Measurements from ENCODE around the gene SPIN1. TPM values are rescaled to one million over a fixed set of nuclear protein-coding genes. Genes with fewer than 3 reads are reported as not detected.
"Not testable (repeated sequence)": the region's sequence is repeated elsewhere in the genome, so short reads cannot be mapped to it uniquely, and the experiment has no call there.

SPIN1 gene
- 91.1 and 105 TPM in 2 replicates for total RNA-seq (2014; rRNA removed; shearing (Covaris generic))

- peak; percentile 60 to 74 for DNase-seq (ENCODE audit: low read depth in 1 of 2, low spot score in 2 of 2)
- Histone ChIP-seq H3K36me3 (peaks cover 45% of the 10 kb centered on the region), H3K4me1 (replicated peaks) (peaks cover 25% of the 10 kb centered on the region), H3K9me3 (replicated peaks) (no peaks in the 10 kb centered on the region), H3K27ac (peak within 1 kb of the TSS; percentile 94), H3K27me3 (replicated peaks) (no peaks in the 10 kb centered on the region), H3K4me3 (peak within 1 kb of the TSS; percentile 98)
Measured at GRCh38 chr9:88388203-88388885, at the start of gene SPIN1. SPIN1 (plus strand) TSS chr9:88388444; CDS start chr9:88426540, 38,096 bp downstream.

- no peaks in the 10 kb centered on the region for H3K27me3 ChIP-seq (replicated peaks)
- H3K4me3 ChIP-seq = no peak overlapping the region
- H3K36me3 ChIP-seq = no peaks in the 10 kb centered on the region
- H3K27ac ChIP-seq = no peak overlapping the region
- peaks cover 26% of the 10 kb centered on the region for H3K4me1 ChIP-seq (replicated peaks)
- no peak for DNase-seq (ENCODE audit: low read depth in 1 of 2, low spot score in 2 of 2)
- H3K9me3 ChIP-seq (replicated peaks) = no peaks in the 10 kb centered on the region
Measured at GRCh38 chr9:88339317-88339716, 48.9 kb upstream of the SPIN1 start.

- Histone ChIP-seq H3K9me3 (replicated peaks) (no peaks in the 10 kb centered on the region), H3K4me3 (no peak overlapping the region), H3K27ac (peak overlapping the region; percentile 48), H3K27me3 (replicated peaks) (no peaks in the 10 kb centered on the region), H3K4me1 (replicated peaks) (peaks cover 26% of the 10 kb centered on the region), H3K36me3 (no peaks in the 10 kb centered on the region)
- DNase-seq (ENCODE audit: low read depth in 1 of 2, low spot score in 2 of 2) = peak; percentile 54 to 70
Measured at GRCh38 chr9:88342246-88342645, 46.0 kb upstream of the SPIN1 start.

- DNase-seq (ENCODE audit: low read depth in 1 of 2, low spot score in 2 of 2) = no peak
- Histone ChIP-seq H3K9me3 (replicated peaks) (no peaks in the 10 kb centered on the region), H3K27me3 (replicated peaks) (no peaks in the 10 kb centered on the region), H3K4me3 (no peak overlapping the region), H3K4me1 (replicated peaks) (peaks cover 26% of the 10 kb centered on the region), H3K36me3 (no peaks in the 10 kb centered on the region), H3K27ac (no peak overlapping the region)
Measured at GRCh38 chr9:88344013-88344412, 44.2 kb upstream of the SPIN1 start.

GRCh38 chr9:88350354-88350753, 37.9 kb upstream of the SPIN1 start:
- H3K9me3 ChIP-seq (replicated peaks); H3K4me3 ChIP-seq; H3K27ac ChIP-seq; DNase-seq (ENCODE audit: low read depth in 1 of 2, low spot score in 2 of 2); H3K36me3 ChIP-seq; H3K27me3 ChIP-seq (replicated peaks); H3K4me1 ChIP-seq (replicated peaks): not testable (repeated sequence)

- no peak overlapping the region for H3K4me3 ChIP-seq
- H3K36me3 ChIP-seq = no peaks in the 10 kb centered on the region
- DNase-seq (ENCODE audit: low read depth in 1 of 2, low spot score in 2 of 2) = no peak
- H3K4me1 ChIP-seq (replicated peaks) = no peaks in the 10 kb centered on the region
- no peaks in the 10 kb centered on the region for H3K27me3 ChIP-seq (replicated peaks)
- 0 out of 2 replicates have a peak, but pooled peaks cover 3% of the 10 kb centered on the region for H3K9me3 ChIP-seq (replicated peaks)
- H3K27ac ChIP-seq = no peak overlapping the region
Measured at GRCh38 chr9:88355166-88355565, 33.1 kb upstream of the SPIN1 start.

GRCh38 chr9:88357250-88357649, 31.0 kb upstream of the SPIN1 start:
- H3K36me3 ChIP-seq; H3K27ac ChIP-seq; H3K9me3 ChIP-seq (replicated peaks); H3K27me3 ChIP-seq (replicated peaks); DNase-seq (ENCODE audit: low read depth in 1 of 2, low spot score in 2 of 2); H3K4me1 ChIP-seq (replicated peaks); H3K4me3 ChIP-seq: not testable (repeated sequence)

GRCh38 chr9:88358723-88359122, 29.5 kb upstream of the SPIN1 start:
- no peaks in the 10 kb centered on the region for H3K36me3 ChIP-seq
- no peak overlapping the region for H3K27ac ChIP-seq
- H3K9me3 ChIP-seq (replicated peaks) = 0 out of 2 replicates have a peak, but pooled peaks cover 3% of the 10 kb centered on the region
- H3K4me3 ChIP-seq = no peak overlapping the region
- DNase-seq (ENCODE audit: low read depth in 1 of 2, low spot score in 2 of 2) = no peak
- no peaks in the 10 kb centered on the region for H3K27me3 ChIP-seq (replicated peaks)
- no peaks in the 10 kb centered on the region for H3K4me1 ChIP-seq (replicated peaks)

GRCh38 chr9:88359974-88360373, 28.3 kb upstream of the SPIN1 start:
- Histone ChIP-seq H3K27me3 (replicated peaks) (no peaks in the 10 kb centered on the region), H3K27ac (no peak overlapping the region), H3K36me3 (no peaks in the 10 kb centered on the region), H3K4me1 (replicated peaks) (no peaks in the 10 kb centered on the region), H3K9me3 (replicated peaks) (no peaks in the 10 kb centered on the region), H3K4me3 (no peak overlapping the region)
- no peak for DNase-seq (ENCODE audit: low read depth in 1 of 2, low spot score in 2 of 2)

GRCh38 chr9:88362681-88363080, 25.6 kb upstream of the SPIN1 start:
- DNase-seq (ENCODE audit: low read depth in 1 of 2, low spot score in 2 of 2) = no peak
- no peak overlapping the region for H3K27ac ChIP-seq
- H3K9me3 ChIP-seq (replicated peaks) = no peaks in the 10 kb centered on the region
- no peak overlapping the region for H3K4me3 ChIP-seq
- no peaks in the 10 kb centered on the region for H3K27me3 ChIP-seq (replicated peaks)
- H3K36me3 ChIP-seq = no peaks in the 10 kb centered on the region
- no peaks in the 10 kb centered on the region for H3K4me1 ChIP-seq (replicated peaks)

- Histone ChIP-seq H3K27me3 (replicated peaks) (no peaks in the 10 kb centered on the region), H3K9me3 (replicated peaks) (0 out of 2 replicates have a peak, but pooled peaks cover 2% of the 10 kb centered on the region), H3K36me3 (no peaks in the 10 kb centered on the region), H3K27ac (no peak overlapping the region), H3K4me1 (replicated peaks) (no peaks in the 10 kb centered on the region), H3K4me3 (no peak overlapping the region)
- no peak for DNase-seq (ENCODE audit: low read depth in 1 of 2, low spot score in 2 of 2)
Measured at GRCh38 chr9:88363661-88364060, 24.6 kb upstream of the SPIN1 start.

- H3K9me3 ChIP-seq (replicated peaks) = 0 out of 2 replicates have a peak, but pooled peaks cover 2% of the 10 kb centered on the region
- H3K4me1 ChIP-seq (replicated peaks) = no peaks in the 10 kb centered on the region
- H3K4me3 ChIP-seq = no peak overlapping the region
- DNase-seq (ENCODE audit: low read depth in 1 of 2, low spot score in 2 of 2) = no peak
- no peak overlapping the region for H3K27ac ChIP-seq
- H3K36me3 ChIP-seq = no peaks in the 10 kb centered on the region
- no peaks in the 10 kb centered on the region for H3K27me3 ChIP-seq (replicated peaks)
Measured at GRCh38 chr9:88364706-88365105, 23.5 kb upstream of the SPIN1 start.

- no peak for DNase-seq (ENCODE audit: low read depth in 1 of 2, low spot score in 2 of 2)
- Histone ChIP-seq H3K4me3 (no peak overlapping the region), H3K27me3 (replicated peaks) (no peaks in the 10 kb centered on the region), H3K27ac (no peak overlapping the region), H3K9me3 (replicated peaks) (0 out of 2 replicates have a peak, but pooled peaks cover 2% of the 10 kb centered on the region), H3K4me1 (replicated peaks) (no peaks in the 10 kb centered on the region), H3K36me3 (no peaks in the 10 kb centered on the region)
Measured at GRCh38 chr9:88370346-88370745, 17.9 kb upstream of the SPIN1 start.

GRCh38 chr9:88372103-88372654, 16.1 kb upstream of the SPIN1 start:
- Histone ChIP-seq H3K9me3 (replicated peaks) (0 out of 2 replicates have a peak, but pooled peaks cover 2% of the 10 kb centered on the region), H3K27me3 (replicated peaks) (no peaks in the 10 kb centered on the region), H3K4me3 (no peak overlapping the region), H3K36me3 (no peaks in the 10 kb centered on the region), H3K27ac (no peak overlapping the region), H3K4me1 (replicated peaks) (no peaks in the 10 kb centered on the region)
- DNase-seq (ENCODE audit: low read depth in 1 of 2, low spot score in 2 of 2) = no peak

All from SJSA1 (cell line).